ENCODE data around the gene MICAL2.

- TF ChIP-seq EZH2 (IDR thresholded peaks at IDR 0.05) (no peak), CTCF (IDR thresholded peaks at IDR 0.05 in 2 of 3, conservative IDR thresholded peaks at IDR 0.05 in 1 of 3; ENCODE audit: borderline replicate concordance in 1 of 3, insufficient read depth in 1 of 3, low read depth in 2 of 3, low read length in 2 of 3) (no peak), EGR1 (IDR thresholded peaks at IDR 0.05; ENCODE audit: low read depth) (no peak)
Observed at GRCh38 chr11:12161603-12162350, 51.4 kb downstream of the MICAL2 start.

All from HCT116 (cell line).